H9 (cell line): ENCODE measurements around the gene SHISA9. TPM values are rescaled to one million over a fixed set of nuclear protein-coding genes. Genes with fewer than 3 reads are reported as not detected.

Experiments used
- DNase-seq: peaks from one replicate; pipeline ENCODE4 v3.0.0-alpha.2; 2017
- H2AFZ ChIP-seq: one replicate; pipeline ENCODE4 v1.6.1; 2013; ENCODE audit warnings: mild to moderate bottlenecking, low read length, control low read depth, moderate library complexity
- H2AK5ac ChIP-seq: 2 replicates; pipeline ENCODE4 v1.6.1; 2013; ENCODE audit warnings: low read length, control low read depth, mixed read lengths; ENCODE audit not compliant: insufficient read length
- H2BK120ac ChIP-seq: one replicate; pipeline ENCODE4 v1.6.1; 2013; ENCODE audit warnings: low read depth, mild to moderate bottlenecking, low read length, control low read depth, inconsistent platforms; ENCODE audit not compliant: poor library complexity, severe bottlenecking
- H2BK12ac ChIP-seq: 2 replicates; pipeline ENCODE4 v1.6.1; 2013; ENCODE audit warnings: low read length, control low read depth, mixed read lengths, low read depth; ENCODE audit not compliant: insufficient read length
- H2BK15ac ChIP-seq: 2 replicates; pipeline ENCODE4 v1.6.1; 2013; ENCODE audit warnings: low read depth, low read length, control low read depth
- H2BK20ac ChIP-seq: one replicate; pipeline ENCODE4 v1.6.1; 2013; ENCODE audit warnings: low read depth, mild to moderate bottlenecking, low read length, control low read depth, inconsistent platforms; ENCODE audit not compliant: poor library complexity, severe bottlenecking
- H2BK5ac ChIP-seq: 2 replicates; pipeline ENCODE4 v1.6.1; 2013; ENCODE audit warnings: low read length, control low read depth, mixed read lengths; ENCODE audit not compliant: insufficient read length
- H3K14ac ChIP-seq: 2 replicates; pipeline ENCODE4 v1.6.1; 2013; ENCODE audit warnings: low read length, control low read depth; ENCODE audit not compliant: insufficient read depth
- H3K18ac ChIP-seq: 2 replicates; pipeline ENCODE4 v1.6.1; 2013; ENCODE audit warnings: low read depth, mild to moderate bottlenecking, mixed read lengths, low read length, control low read depth; ENCODE audit not compliant: insufficient read length
- H3K23ac ChIP-seq: 2 replicates; pipeline ENCODE4 v1.6.1; 2013; ENCODE audit warnings: low read length, control low read depth, mixed read lengths, low read depth; ENCODE audit not compliant: insufficient read length
- H3K23me2 ChIP-seq: 2 replicates; pipeline ENCODE4 v1.6.1; 2013; ENCODE audit warnings: low read depth, mild to moderate bottlenecking, mixed read lengths, low read length, control low read depth; ENCODE audit not compliant: insufficient read length, poor library complexity, severe bottlenecking
- H3K27ac ChIP-seq: 2 replicates; pipeline ENCODE4 v1.5.1; 2013; ENCODE audit warnings: low read length, control low read depth, mixed read lengths, low read depth; ENCODE audit not compliant: insufficient read length
- H3K27me3 ChIP-seq: 2 replicates; pipeline ENCODE4 v1.6.1; 2013; ENCODE audit warnings: low read length, control low read depth, inconsistent platforms; ENCODE audit not compliant: insufficient read depth
- H3K4ac ChIP-seq: 2 replicates; pipeline ENCODE4 v1.6.1; 2013; ENCODE audit warnings: low read depth, mild to moderate bottlenecking, control low read depth, inconsistent platforms, low read length, moderate library complexity
- H3K4me1 ChIP-seq: 2 replicates; pipeline ENCODE4 v1.6.1; 2013; ENCODE audit warnings: low read length, control low read depth, inconsistent platforms; ENCODE audit not compliant: insufficient read depth
- H3K4me2 ChIP-seq: 2 replicates; pipeline ENCODE4 v1.6.1; 2013; ENCODE audit warnings: low read length, control low read depth, mixed read lengths; ENCODE audit not compliant: insufficient read length, insufficient read depth
- H3K56ac ChIP-seq: 2 replicates; pipeline ENCODE4 v1.6.1; 2013; ENCODE audit warnings: low read depth, mild to moderate bottlenecking, mixed read lengths, low read length, control low read depth; ENCODE audit not compliant: insufficient read length
- H3K79me1 ChIP-seq: 2 replicates; pipeline ENCODE4 v1.6.1; 2013; ENCODE audit warnings: low read depth, mild to moderate bottlenecking, moderate library complexity, low read length, control low read depth, inconsistent platforms; ENCODE audit not compliant: insufficient read depth, poor library complexity, severe bottlenecking
- H3K79me2 ChIP-seq: 2 replicates; pipeline ENCODE4 v1.6.1; 2013; ENCODE audit warnings: low read length, control low read depth, inconsistent platforms; ENCODE audit not compliant: insufficient read depth
- H3K9ac ChIP-seq: 2 replicates; pipeline ENCODE4 v1.6.1; 2013; ENCODE audit warnings: low read length, control low read depth, mixed read lengths; ENCODE audit not compliant: insufficient read length; ENCODE audit errors: extremely low read depth
- H3K9me3 ChIP-seq: one replicate; pipeline ENCODE4 v1.6.1; 2013; ENCODE audit warnings: low read depth, low read length, inconsistent platforms; ENCODE audit not compliant: control insufficient read depth
- H3T11ph ChIP-seq: one replicate; pipeline ENCODE4 v1.6.1; 2013; ENCODE audit warnings: mild to moderate bottlenecking, low read length, control low read depth, inconsistent platforms
- H4K20me1 ChIP-seq: one replicate; pipeline ENCODE4 v1.6.1; 2013; ENCODE audit not compliant: control insufficient read depth, insufficient read length, insufficient read depth
- H4K5ac ChIP-seq: 2 replicates; pipeline ENCODE4 v1.6.1; 2013; ENCODE audit warnings: low read depth, mild to moderate bottlenecking, mixed read lengths, low read length, control low read depth; ENCODE audit not compliant: insufficient read length
- H4K8ac ChIP-seq: replicated peaks from 2 replicates; pipeline ENCODE4 v1.6.1; 2013; ENCODE audit warnings: low read length, control low read depth, mixed read lengths, low read depth; ENCODE audit not compliant: insufficient read length
- H4K91ac ChIP-seq: 2 replicates; pipeline ENCODE4 v1.6.1; 2013; ENCODE audit warnings: low read depth, mild to moderate bottlenecking, moderate library complexity, mixed read lengths, low read length, control low read depth; ENCODE audit not compliant: insufficient read length
- H3K27ac Mint-ChIP-seq, 3 experiments: 2 replicates in 2 of 3; 3 replicates in 1 of 3; pipeline ENCODE4 v1.8.0; 2020 to 2021; ENCODE audit warnings: mixed read lengths in 3 of 3, mild to moderate bottlenecking in 1 of 3, moderate library complexity in 1 of 3
- H3K27me3 Mint-ChIP-seq: 2 replicates; pipeline ENCODE4 v1.8.0; 2021; ENCODE audit warnings: low read depth, mild to moderate bottlenecking, moderate library complexity, mixed read lengths
- H3K36me3 Mint-ChIP-seq, 3 experiments: 2 replicates in 2 of 3; 3 replicates in 1 of 3; pipeline ENCODE4 v1.8.0; 2020 to 2021; ENCODE audit warnings: low read depth in 3 of 3, mixed read lengths in 3 of 3; ENCODE audit not compliant: insufficient read depth in 1 of 3
- H3K4me1 Mint-ChIP-seq, 2 experiments: 2 replicates each; pipeline ENCODE4 v1.8.0; 2020; ENCODE audit warnings: mixed read lengths in 2 of 2
- H3K4me3 Mint-ChIP-seq, 2 experiments: 2 replicates in 1 of 2; 3 replicates in 1 of 2; pipeline ENCODE4 v1.8.0; 2020 to 2021; ENCODE audit warnings: mild to moderate bottlenecking in 2 of 2, mixed read lengths in 2 of 2, moderate library complexity in 1 of 2
- H3K9me3 Mint-ChIP-seq, 2 experiments: 2 replicates in 1 of 2; 3 replicates in 1 of 2; pipeline ENCODE4 v1.8.0; 2020; ENCODE audit warnings: mild to moderate bottlenecking in 2 of 2, mixed read lengths in 2 of 2, moderate library complexity in 1 of 2
- WGBS: extraction: QIAGEN DNeasy Blood & Tissue Kit; methylation state at CpG from one replicate; pipeline ENCODE4 v1.1.7; 2013; ENCODE audit warnings: missing lambda C conversion rate, low lambda C conversion rate, mixed read lengths; ENCODE audit not compliant: insufficient read length; ENCODE audit errors: extremely low coverage; 5-methylcytosine and 5-hydroxymethylcytosine counted together
- total RNA-seq: library from RNA; stranded (reverse); gene quantifications from 2 replicates; pipeline ENCODE4 v1.2.1, GENCODE V29; 2021
- TF ChIP-seq, protein P1 (sequence below): fragments of 200-600 bp; sonication (generic); conservative IDR thresholded peaks from 3 replicates; pipeline ENCODE4 v1.8.0; 2021; ENCODE audit warnings: antibody characterized with exemption, mild to moderate bottlenecking

Gene SHISA9
- total RNA-seq, 1 experiment from 2014 or later, result 7.0 TPM

DNA sequence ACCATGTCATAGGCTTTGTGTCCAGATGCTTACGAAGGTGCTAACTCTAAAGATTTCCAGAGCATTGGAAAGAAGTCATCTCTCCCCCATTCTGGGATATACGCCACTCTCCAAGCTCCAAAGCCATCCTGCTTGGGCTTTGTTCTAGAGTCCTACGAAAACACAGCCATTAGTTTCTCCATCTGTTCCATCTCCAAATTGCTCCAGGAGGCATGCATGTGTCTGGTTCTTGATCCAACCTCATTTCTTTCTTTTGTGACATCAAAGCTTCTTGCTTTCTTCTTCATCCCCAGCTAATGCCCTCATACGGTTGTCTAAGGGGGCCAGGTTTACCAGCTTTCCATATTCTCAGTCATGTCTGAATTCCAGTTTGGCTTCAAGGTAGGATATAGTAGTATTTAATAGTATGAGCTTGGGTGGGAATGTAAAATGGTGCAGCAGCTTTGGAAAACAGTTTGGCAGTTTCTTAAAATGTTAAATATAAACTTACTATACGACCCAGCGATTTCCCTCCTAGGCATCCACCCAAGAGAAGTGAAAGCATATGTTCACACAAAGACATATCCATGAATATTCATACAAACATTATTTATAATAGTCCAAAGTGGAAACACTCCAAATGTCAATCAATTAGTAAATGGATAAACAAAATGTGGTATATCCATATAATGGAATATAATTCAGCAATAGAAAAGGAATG is 202.6 kb downstream of the SHISA9 start:
- DNase-seq, result no peak
- Histone ChIP-seq H3K9ac (no peak overlapping the region), H2BK12ac (no peak overlapping the region), H4K5ac (no peak overlapping the region), H3K79me1 (no peaks in the 10 kb centered on the region), H3K23me2 (no peaks in the 10 kb centered on the region), H3K4me1 (peaks cover 3% of the 10 kb centered on the region), H4K91ac (no peak overlapping the region), H4K20me1 (no peaks in the 10 kb centered on the region), H3K14ac (no peak overlapping the region), H3T11ph (no peak overlapping the region), H3K27me3 (no peaks in the 10 kb centered on the region), H2BK15ac (no peak overlapping the region), H3K18ac (no peak overlapping the region), H2BK5ac (no peak overlapping the region), H3K9me3 (no peaks in the 10 kb centered on the region), H2AK5ac (no peak overlapping the region), H3K79me2 (no peaks in the 10 kb centered on the region), H4K8ac (no peak overlapping the region), H2BK120ac (no peak overlapping the region), H3K27ac (no peak overlapping the region), H2AFZ (no peak overlapping the region), H3K4me2 (no peak overlapping the region), H3K56ac (no peak overlapping the region), H3K23ac (no peak overlapping the region), H2BK20ac (no peak overlapping the region), H3K4ac (no peak overlapping the region)
- peaks cover 18 to 25% of the 10 kb centered on the region in 2 experiments for H3K4me1 Mint-ChIP-seq
- peaks cover 7 to 11% of the 10 kb centered on the region in 2 experiments for H3K9me3 Mint-ChIP-seq
- no peak overlapping the region for H3K4me3 Mint-ChIP-seq
- TF ChIP-seq, protein P1, sequence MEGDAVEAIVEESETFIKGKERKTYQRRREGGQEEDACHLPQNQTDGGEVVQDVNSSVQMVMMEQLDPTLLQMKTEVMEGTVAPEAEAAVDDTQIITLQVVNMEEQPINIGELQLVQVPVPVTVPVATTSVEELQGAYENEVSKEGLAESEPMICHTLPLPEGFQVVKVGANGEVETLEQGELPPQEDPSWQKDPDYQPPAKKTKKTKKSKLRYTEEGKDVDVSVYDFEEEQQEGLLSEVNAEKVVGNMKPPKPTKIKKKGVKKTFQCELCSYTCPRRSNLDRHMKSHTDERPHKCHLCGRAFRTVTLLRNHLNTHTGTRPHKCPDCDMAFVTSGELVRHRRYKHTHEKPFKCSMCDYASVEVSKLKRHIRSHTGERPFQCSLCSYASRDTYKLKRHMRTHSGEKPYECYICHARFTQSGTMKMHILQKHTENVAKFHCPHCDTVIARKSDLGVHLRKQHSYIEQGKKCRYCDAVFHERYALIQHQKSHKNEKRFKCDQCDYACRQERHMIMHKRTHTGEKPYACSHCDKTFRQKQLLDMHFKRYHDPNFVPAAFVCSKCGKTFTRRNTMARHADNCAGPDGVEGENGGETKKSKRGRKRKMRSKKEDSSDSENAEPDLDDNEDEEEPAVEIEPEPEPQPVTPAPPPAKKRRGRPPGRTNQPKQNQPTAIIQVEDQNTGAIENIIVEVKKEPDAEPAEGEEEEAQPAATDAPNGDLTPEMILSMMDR, result no peak
- no peaks in the 10 kb centered on the region; the same call in 1 of the 2 replicates for H3K27me3 Mint-ChIP-seq
- no peak overlapping the region for H3K27ac Mint-ChIP-seq
- H3K36me3 Mint-ChIP-seq, result peaks cover 3 to 20% (median 16%) of the 10 kb centered on the region in 3 experiments; a peak in 6 of 7 replicates
- no CpG with 5 or more reads among the region's 6 CpGs for WGBS
